Panc1 (cell line): ENCODE measurements around the gene CYBA. TPM values are rescaled to one million over a fixed set of nuclear protein-coding genes. Genes with fewer than 3 reads are reported as not detected.

Source experiments
- ATAC-seq: fragments of 200-7000 bp; cut with Tn5 transposase; 2 replicates; pipeline ENCODE4 v1.9.1; 2020; ENCODE audit warnings: mild to moderate bottlenecking, moderate library complexity
- BruUV-seq: library from RNA; stranded (reverse); fragments of 400-500 nt; replicated peaks from 2 replicates; lab custom pipeline; 2021; lab: Mats Ljungman, UMichigan
- CTCF ChIA-PET: fragments of 300-600 bp; sonication (Branson Sonifier 250); formaldehyde crosslinking; loops from one replicate; lab custom pipeline; 2022; ENCODE audit warnings: antibody characterized with exemption; lab: Charles Lee
- POLR2A ChIA-PET: fragments of 300-600 bp; sonication (Branson Sonifier 250); formaldehyde crosslinking; loops from one replicate; lab custom pipeline; 2022; ENCODE audit warnings: antibody characterized with exemption; lab: Charles Lee
- DNase-seq: peaks from one replicate; pipeline ENCODE4 v3.0.0-alpha.2; 2010; ENCODE audit warnings: low read depth, low spot score
- H3K27ac ChIP-seq: 2 replicates; pipeline ENCODE4 v1.5.1; 2011; ENCODE audit warnings: mild to moderate bottlenecking, low read length, inconsistent platforms
- H3K27me3 ChIP-seq: fragments of 200-500 bp; sonication (Bioruptor generic); 2 replicates; pipeline ENCODE4 v1.6.0; 2014; ENCODE audit warnings: low read length, inconsistent platforms; ENCODE audit not compliant: control insufficient read depth, insufficient read depth
- H3K36me3 ChIP-seq: fragments of 200-500 bp; sonication (Bioruptor generic); 2 replicates; pipeline ENCODE4 v1.5.1; 2014; ENCODE audit warnings: inconsistent platforms, mild to moderate bottlenecking, low read length, moderate library complexity; ENCODE audit not compliant: control insufficient read depth, insufficient read depth
- H3K4me1 ChIP-seq: 2 replicates; pipeline ENCODE4 v1.5.1; 2011; ENCODE audit warnings: inconsistent platforms, mild to moderate bottlenecking, low read length, moderate library complexity; ENCODE audit not compliant: control insufficient read depth, insufficient read depth
- H3K4me3 ChIP-seq, 2 experiments: 2 replicates each; pipeline ENCODE4 v1.5.1; 2011 to 2012; ENCODE audit warnings: low read depth in 2 of 2, low read length in 2 of 2, mild to moderate bottlenecking in 2 of 2, inconsistent platforms in 1 of 2, moderate library complexity in 1 of 2
- H3K9me3 ChIP-seq: fragments of 200-500 bp; sonication (Bioruptor generic); 2 replicates; pipeline ENCODE4 v1.5.1; 2014; ENCODE audit warnings: low read depth, mild to moderate bottlenecking, inconsistent platforms, low read length, moderate library complexity; ENCODE audit not compliant: control insufficient read depth, insufficient read depth
- CTCF ChIP-seq: fragments of 450-650 bp; IDR thresholded peaks from 2 replicates; pipeline ENCODE4 v1.5.1; 2017; ENCODE audit warnings: mild to moderate bottlenecking
- POLR2AphosphoS5 ChIP-seq: IDR thresholded peaks from 2 replicates; pipeline ENCODE4 v1.6.1; 2012; ENCODE audit warnings: mild to moderate bottlenecking, low read depth, low read length, moderate library complexity
- REST ChIP-seq, 2 experiments: IDR thresholded peaks; 2 replicates each; pipeline ENCODE4 v1.6.1; 2011 to 2012; ENCODE audit warnings: low read depth in 2 of 2, control low read depth in 1 of 2, low read length in 1 of 2, mild to moderate bottlenecking in 1 of 2, moderate library complexity in 1 of 2; ENCODE audit not compliant: insufficient read depth in 1 of 2
- SIN3A ChIP-seq: IDR thresholded peaks from 2 replicates; pipeline ENCODE4 v1.6.1; 2012; ENCODE audit warnings: low read depth, mild to moderate bottlenecking, low read length, moderate library complexity, borderline replicate concordance; ENCODE audit not compliant: insufficient read depth
- TCF7L2 ChIP-seq: IDR thresholded peaks from 2 replicates; pipeline ENCODE4 v1.6.1; 2011; ENCODE audit warnings: mild to moderate bottlenecking, low read depth, low read length, inconsistent platforms
- in situ Hi-C: cut with HindIII; loops from 2 replicates; pipeline ENCODE4 v1.10.0; 2016; ENCODE audit warnings: low sequenced_read_pairs, low pct_unique_long_range_greater_than_20kb
- intact Hi-C: fragments of 100-400 bp; cut with micrococcal nuclease; formaldehyde crosslinking; loops from one replicate; pipeline ENCODE4 v1.10.0; 2022; ENCODE audit not compliant: unreplicated experiment
- total RNA-seq: library from RNA; stranded (reverse); gene quantifications from one replicate; pipeline ENCODE4 v1.2.1, GENCODE V29; 2021; ENCODE audit not compliant: unreplicated experiment

CYBA gene
- total RNA-seq, 1 experiment from 2014 or later: 233 TPM

- intact Hi-C loops (no loop called here), in situ Hi-C loops (no loop called here)
- H3K27ac ChIP-seq: no peak overlapping the region
- peaks cover 2% of the 10 kb centered on the region; the same call in 1 of the 2 replicates for H3K36me3 ChIP-seq
- ChIA-PET POLR2A (no interaction called here), CTCF (no interaction called here)
- H3K9me3 ChIP-seq: no peaks in the 10 kb centered on the region
- no TSS peak for BruUV-seq
- TF ChIP-seq CTCF (no peak), SIN3A (no peak), TCF7L2 (no peak), POLR2AphosphoS5 (no peak)
- DNase-seq (no peak), ATAC-seq (no peak)
- H3K4me3 ChIP-seq: no peak overlapping the region
- H3K4me1 ChIP-seq: no peaks in the 10 kb centered on the region
- no peaks in the 10 kb centered on the region for H3K27me3 ChIP-seq
Measured at GRCh38 chr16:88599825-88600538, 50.9 kb downstream of the CYBA start.

- Histone ChIP-seq H3K4me3 (no peak overlapping the region), H3K9me3 (no peaks in the 10 kb centered on the region), H3K27me3 (no peaks in the 10 kb centered on the region), H3K4me1 (no peaks in the 10 kb centered on the region), H3K36me3 (peaks cover 2% of the 10 kb centered on the region; the same call in 1 of the 2 replicates), H3K27ac (no peak overlapping the region)
- in situ Hi-C loops: no loop called here
- TF ChIP-seq SIN3A (no peak), POLR2AphosphoS5 (no peak), TCF7L2 (no peak), REST (IDR thresholded peaks at IDR 0.05; ENCODE audit: insufficient read depth in 1 of 2, low read depth in 2 of 2, low read length in 1 of 2) (no peak), CTCF (no peak)
- no TSS peak for BruUV-seq
- ATAC-seq: no peak
- POLR2A ChIA-PET: interaction anchor here (0.6 kb wide), 1 partner anchor 641 kb away, joined by 4 read pairs; no protein-coding TSS in a partner anchor
- DNase-seq: no peak
- intact Hi-C loops: no loop called here
- CTCF ChIA-PET: no interaction called here
Measured at GRCh38 chr16:88599092-88599733, 51.6 kb downstream of the CYBA start.
